Peyer's patch (tissue), 4 donors: ENCODE results near the gene SRPRA.

Source experiments
- CTCF ChIP-seq, 6 experiments: fragments of 450-650 bp in 4 of 6; fragments of 200-600 bp in 2 of 6; sonication (generic) in 1 of 6; IDR thresholded peaks; one replicate each; pipeline ENCODE4 v1.5.1; 2017 to 2019; ENCODE audit warnings: antibody characterized with exemption in 6 of 6, mild to moderate bottlenecking in 3 of 6, moderate library complexity in 1 of 6
- POLR2A ChIP-seq, 2 donors: fragments of 450-650 bp; IDR thresholded peaks; one replicate each; pipeline ENCODE4 v1.5.1; 2017; ENCODE audit warnings: antibody characterized with exemption in 2 of 2, mild to moderate bottlenecking in 2 of 2, moderate library complexity in 2 of 2

DNA sequence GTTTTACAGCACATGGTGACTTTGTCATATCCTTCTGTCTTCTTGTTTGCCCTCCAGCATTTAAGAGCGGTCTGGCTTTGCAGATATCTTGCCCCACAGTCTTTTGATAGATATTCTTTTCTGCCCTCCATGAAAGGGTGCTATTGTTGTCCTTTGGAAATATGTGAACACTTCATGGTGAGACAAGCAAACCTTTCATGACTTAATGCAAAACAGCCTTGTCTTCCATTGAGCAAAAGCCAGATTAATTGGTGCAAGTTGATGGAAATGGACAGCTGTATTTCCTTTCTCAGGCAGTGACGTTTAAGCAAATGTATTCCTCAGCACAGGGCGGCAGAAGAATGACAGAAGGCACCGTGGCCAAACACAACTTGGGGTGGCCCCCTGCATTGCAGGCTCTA is 39.6 kb upstream of the SRPRA start:
- TF ChIP-seq CTCF (IDR thresholded peaks at IDR 0.05) (no peak), POLR2A (IDR thresholded peaks at IDR 0.05) (no peak)
